ENCODE data around the gene CMYA5. TPM values are rescaled to one million over a fixed set of nuclear protein-coding genes. Genes with fewer than 3 reads are reported as not detected.

Gene CMYA5
- total RNA-seq, 1 donor from 2014 or later: 0.44 TPM

DNA sequence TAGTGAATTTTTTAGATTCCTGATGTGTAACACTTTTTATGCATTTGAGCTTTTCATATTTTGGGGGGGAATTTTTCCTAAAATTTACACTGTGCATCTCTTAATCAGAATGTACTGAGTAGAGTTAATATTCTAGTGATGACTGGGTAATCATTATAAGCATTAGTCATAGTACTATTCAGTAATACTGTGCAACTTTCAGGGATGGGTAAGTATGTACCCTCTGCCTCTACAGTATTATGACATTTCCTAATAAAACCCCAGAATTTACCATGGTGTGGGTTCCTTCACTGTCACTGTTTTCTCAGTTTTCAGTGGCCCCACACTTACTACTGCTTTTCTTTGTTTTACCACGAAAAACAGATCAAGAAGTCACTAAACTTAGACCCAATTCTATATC, 2.8 kb upstream of the CMYA5 start:
- H3K4me1 Mint-ChIP-seq: peaks cover 18% of the 10 kb centered on the region
- no peak for TF ChIP-seq CTCF (conservative IDR thresholded peaks at IDR 0.05)
- peaks cover 10% of the 10 kb centered on the region for H3K27me3 Mint-ChIP-seq (ENCODE audit: low read depth)
- no peaks in the 10 kb centered on the region for H3K9me3 Mint-ChIP-seq
- no peak overlapping the region for H3K27ac Mint-ChIP-seq (ENCODE audit: unreplicated experiment)
- H3K36me3 Mint-ChIP-seq (ENCODE audit: low read depth): peaks cover 16% of the 10 kb centered on the region
- DNase-seq (ENCODE audit: low read depth, low spot score): no peak
- H3K4me3 Mint-ChIP-seq: no peak overlapping the region

DNA sequence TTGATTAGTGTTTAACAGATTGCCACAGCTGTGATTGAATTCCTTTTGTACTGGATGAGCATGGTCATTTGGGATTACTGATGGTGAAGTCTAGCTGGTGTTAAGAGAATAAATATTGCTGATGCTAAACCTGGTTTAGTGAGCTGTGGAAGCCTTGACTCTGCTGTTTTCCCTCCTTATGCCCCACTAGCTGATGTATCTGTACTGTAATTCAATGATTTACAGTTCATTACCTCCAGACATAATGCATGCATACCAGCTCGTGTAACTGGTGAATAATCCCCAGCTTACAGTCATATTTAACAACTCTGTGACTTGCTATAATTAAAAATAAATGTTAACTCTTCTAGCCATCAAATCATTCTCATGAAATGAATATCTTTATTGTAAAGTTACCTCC, 1.7 kb upstream of the CMYA5 start:
- peaks cover 12% of the 10 kb centered on the region for H3K36me3 Mint-ChIP-seq (ENCODE audit: low read depth)
- DNase-seq (ENCODE audit: low read depth, low spot score): no peak
- peak overlapping the region; percentile 32 for H3K4me3 Mint-ChIP-seq
- H3K9me3 Mint-ChIP-seq: no peaks in the 10 kb centered on the region
- peaks cover 18% of the 10 kb centered on the region for H3K4me1 Mint-ChIP-seq
- peaks cover 10% of the 10 kb centered on the region for H3K27me3 Mint-ChIP-seq (ENCODE audit: low read depth)
- H3K27ac Mint-ChIP-seq (ENCODE audit: unreplicated experiment): no peak overlapping the region
- TF ChIP-seq CTCF (conservative IDR thresholded peaks at IDR 0.05): no peak

GRCh38 chr5:79691007-79691406, 1.4 kb downstream of the CMYA5 start:
- peaks cover 7% of the 10 kb centered on the region for H3K36me3 Mint-ChIP-seq (ENCODE audit: low read depth)
- H3K9me3 Mint-ChIP-seq: no peaks in the 10 kb centered on the region
- peaks cover 10% of the 10 kb centered on the region for H3K27me3 Mint-ChIP-seq (ENCODE audit: low read depth)

DNA sequence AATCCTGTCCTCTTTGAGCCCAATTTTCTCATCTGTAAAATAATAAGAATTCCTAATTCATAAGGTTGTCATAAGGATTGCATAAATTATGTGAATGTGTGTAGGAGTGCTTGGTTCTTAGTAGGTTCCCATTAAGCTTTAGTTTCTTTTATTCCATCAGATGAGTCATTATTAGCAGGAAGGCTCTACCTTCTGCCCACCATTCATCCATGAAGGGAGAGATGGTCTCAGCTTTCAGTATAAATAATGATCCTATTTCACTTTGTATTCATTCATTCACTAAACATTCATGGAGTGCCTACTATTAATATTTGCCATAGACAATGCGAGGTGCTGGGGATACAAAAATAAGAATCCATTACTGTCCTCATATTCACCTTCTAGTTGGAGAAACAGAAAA, 3.0 kb downstream of the CMYA5 start:
- TF ChIP-seq CTCF (conservative IDR thresholded peaks at IDR 0.05): no peak
- H3K27me3 Mint-ChIP-seq (ENCODE audit: low read depth): peaks cover 10% of the 10 kb centered on the region
- H3K4me3 Mint-ChIP-seq: no peak overlapping the region
- no peak for DNase-seq (ENCODE audit: low read depth, low spot score)
- peaks cover 18% of the 10 kb centered on the region for H3K4me1 Mint-ChIP-seq
- H3K27ac Mint-ChIP-seq (ENCODE audit: unreplicated experiment): no peak overlapping the region
- no peaks in the 10 kb centered on the region for H3K9me3 Mint-ChIP-seq
- H3K36me3 Mint-ChIP-seq (ENCODE audit: low read depth): peaks cover 4% of the 10 kb centered on the region

More at GRCh38 chr5:79691007-79691406, 1.4 kb downstream of the CMYA5 start:
- peaks cover 18% of the 10 kb centered on the region for H3K4me1 Mint-ChIP-seq
- TF ChIP-seq CTCF (conservative IDR thresholded peaks at IDR 0.05): no peak
- H3K4me3 Mint-ChIP-seq: peak overlapping the region; percentile 85
- no peak for DNase-seq (ENCODE audit: low read depth, low spot score)
- no peak overlapping the region for H3K27ac Mint-ChIP-seq (ENCODE audit: unreplicated experiment)

DNA sequence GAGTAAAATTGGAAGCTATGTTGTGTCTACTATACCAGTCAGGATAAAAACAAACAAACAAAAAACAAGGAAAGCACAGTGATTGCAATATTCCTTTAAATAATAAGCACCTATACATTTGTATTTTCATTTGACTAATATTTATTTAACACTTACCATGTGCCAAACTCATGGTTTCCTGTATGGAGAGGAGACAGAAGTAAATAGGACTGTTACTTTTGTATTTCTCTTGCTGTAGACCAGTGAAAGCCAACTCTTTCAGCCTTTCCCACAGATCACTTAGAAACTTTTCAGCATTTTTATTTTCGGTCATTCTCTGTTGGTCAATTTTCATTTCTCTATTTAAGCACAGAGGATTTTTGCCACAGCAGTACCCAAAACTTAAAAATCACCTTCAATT, 4.5 kb downstream of the CMYA5 start:
- H3K9me3 Mint-ChIP-seq: no peaks in the 10 kb centered on the region
- H3K36me3 Mint-ChIP-seq (ENCODE audit: low read depth): no peaks in the 10 kb centered on the region
- H3K4me1 Mint-ChIP-seq: peaks cover 11% of the 10 kb centered on the region
- peaks cover 4% of the 10 kb centered on the region for H3K27me3 Mint-ChIP-seq (ENCODE audit: low read depth)
- DNase-seq (ENCODE audit: low read depth, low spot score): no peak
- no peak for TF ChIP-seq CTCF (conservative IDR thresholded peaks at IDR 0.05)
- H3K4me3 Mint-ChIP-seq: no peak overlapping the region
- no peak overlapping the region for H3K27ac Mint-ChIP-seq (ENCODE audit: unreplicated experiment)

DNA sequence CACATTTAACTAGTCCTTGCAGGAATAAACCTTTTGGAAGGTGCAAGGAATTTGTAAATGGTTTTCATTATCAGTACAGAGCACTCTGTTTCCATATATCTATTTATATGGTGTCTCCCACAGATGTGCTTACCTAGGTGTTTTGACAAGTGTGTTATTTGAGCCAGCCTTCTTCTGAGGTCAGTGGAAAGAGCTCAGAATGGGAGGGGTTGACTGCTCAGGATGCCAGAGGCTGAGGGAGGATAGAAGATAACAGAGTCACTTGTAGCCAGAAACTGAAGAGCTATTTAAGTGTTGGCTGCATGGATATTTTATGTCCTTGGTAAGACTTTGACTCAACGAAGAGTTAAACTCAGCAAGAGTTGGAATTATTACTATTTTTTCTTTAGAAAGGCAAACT, 5.0 kb downstream of the CMYA5 start:
- Mint-ChIP-seq H3K36me3 (ENCODE audit: low read depth) (no peaks in the 10 kb centered on the region), H3K4me1 (peaks cover 10% of the 10 kb centered on the region), H3K27me3 (ENCODE audit: low read depth) (peaks cover 4% of the 10 kb centered on the region), H3K27ac (ENCODE audit: unreplicated experiment) (no peak overlapping the region), H3K4me3 (no peak overlapping the region), H3K9me3 (no peaks in the 10 kb centered on the region)
- TF ChIP-seq CTCF (conservative IDR thresholded peaks at IDR 0.05): no peak
- no peak for DNase-seq (ENCODE audit: low read depth, low spot score)

Measured in neural crest cell (in vitro differentiated cells).